Activated CD4-positive, alpha-beta memory T cell treated with anti-CD3 and anti-CD28 coated beads, Interleukin-2, amount 10 ng/mL, durations not matched to agents 7 days and 5 days (primary cell): ENCODE results near the gene FOXA2. TPM values are rescaled to one million over a fixed set of nuclear protein-coding genes. Genes with fewer than 3 reads are reported as not detected.
A peak's percentile ranks its signal among the peaks of the same experiment; 100 is the strongest.

Experiments used
- CTCF ChIA-PET: fragments of 350-600 bp; sonication (Branson Sonifier 250); formaldehyde crosslinking; loops from one replicate; lab custom pipeline; 2021; ENCODE audit warnings: antibody characterized with exemption, inconsistent platforms; lab: Charles Lee
- POLR2A ChIA-PET: fragments of 350-600 bp; sonication (Branson Sonifier 250); formaldehyde crosslinking; loops from one replicate; lab custom pipeline; 2021; ENCODE audit warnings: antibody characterized with exemption; lab: Charles Lee
- DNase-seq: peaks from one replicate; pipeline ENCODE4 v3.0.0-alpha.2; 2020
- H3K27ac Mint-ChIP-seq: one replicate; pipeline ENCODE4 v1.8.0; 2021; ENCODE audit warnings: mild to moderate bottlenecking, mixed read lengths
- H3K27me3 Mint-ChIP-seq: one replicate; pipeline ENCODE4 v1.8.0; 2021; ENCODE audit warnings: mixed read lengths
- H3K36me3 Mint-ChIP-seq: one replicate; pipeline ENCODE4 v1.8.0; 2021; ENCODE audit warnings: low read depth, mixed read lengths
- H3K4me1 Mint-ChIP-seq: one replicate; pipeline ENCODE4 v1.8.0; 2021; ENCODE audit warnings: mixed read lengths
- H3K4me3 Mint-ChIP-seq: one replicate; pipeline ENCODE4 v1.8.0; 2021; ENCODE audit warnings: mild to moderate bottlenecking, mixed read lengths
- H3K9me3 Mint-ChIP-seq: one replicate; pipeline ENCODE4 v1.8.0; 2021; ENCODE audit warnings: mixed read lengths
- total RNA-seq, 2 experiments: library from RNA; stranded (reverse); gene quantifications; one replicate each; pipeline ENCODE4 v1.2.3, GENCODE V29; 2021

FOXA2 gene
- total RNA-seq, 2 experiments from 2014 or later: not detected

- H3K27me3 Mint-ChIP-seq: peaks cover 62% of the 10 kb centered on the region
- H3K4me1 Mint-ChIP-seq: no peaks in the 10 kb centered on the region
- no peak for DNase-seq
- no peak overlapping the region for H3K4me3 Mint-ChIP-seq
- ChIA-PET POLR2A (no interaction called here), CTCF (no interaction called here)
- H3K9me3 Mint-ChIP-seq: no peaks in the 10 kb centered on the region
- peak overlapping the region; percentile 44 for H3K27ac Mint-ChIP-seq
- H3K36me3 Mint-ChIP-seq: peaks cover 15% of the 10 kb centered on the region
Observed at GRCh38 chr20:22581437-22582385, 2.7 kb downstream of the FOXA2 start.

- Mint-ChIP-seq H3K36me3 (peaks cover 15% of the 10 kb centered on the region), H3K4me1 (no peaks in the 10 kb centered on the region), H3K9me3 (no peaks in the 10 kb centered on the region), H3K27ac (no peak overlapping the region), H3K4me3 (no peak overlapping the region), H3K27me3 (peaks cover 58% of the 10 kb centered on the region)
- ChIA-PET POLR2A (no interaction called here), CTCF (no interaction called here)
- DNase-seq: no peak
Observed at GRCh38 chr20:22579711-22580697, 4.4 kb downstream of the FOXA2 start.

GRCh38 chr20:22579119-22579427, 5.3 kb downstream of the FOXA2 start:
- Mint-ChIP-seq H3K36me3 (peaks cover 15% of the 10 kb centered on the region), H3K27ac (no peak overlapping the region), H3K9me3 (no peaks in the 10 kb centered on the region), H3K4me3 (no peak overlapping the region), H3K4me1 (no peaks in the 10 kb centered on the region), H3K27me3 (peaks cover 57% of the 10 kb centered on the region)
- no peak for DNase-seq
- ChIA-PET POLR2A (no interaction called here), CTCF (no interaction called here)

GRCh38 chr20:22578221-22579118, 5.9 kb downstream of the FOXA2 start:
- Mint-ChIP-seq H3K4me3 (no peak overlapping the region), H3K36me3 (peaks cover 15% of the 10 kb centered on the region), H3K27ac (no peak overlapping the region), H3K27me3 (peaks cover 54% of the 10 kb centered on the region), H3K9me3 (no peaks in the 10 kb centered on the region), H3K4me1 (no peaks in the 10 kb centered on the region)
- no peak for DNase-seq
- ChIA-PET CTCF (no interaction called here), POLR2A (no interaction called here)

GRCh38 chr20:22577515-22578220, 6.7 kb downstream of the FOXA2 start:
- H3K4me3 Mint-ChIP-seq: no peak overlapping the region

GRCh38 chr20:22576733-22577514, 7.4 kb downstream of the FOXA2 start:
- Mint-ChIP-seq H3K4me1 (no peaks in the 10 kb centered on the region), H3K9me3 (no peaks in the 10 kb centered on the region), H3K27me3 (peaks cover 57% of the 10 kb centered on the region), H3K36me3 (peaks cover 15% of the 10 kb centered on the region), H3K4me3 (no peak overlapping the region), H3K27ac (no peak overlapping the region)
- CTCF ChIA-PET: no interaction called here
- DNase-seq: no peak
- POLR2A ChIA-PET: no interaction called here

More at GRCh38 chr20:22577515-22578220, 6.7 kb downstream of the FOXA2 start:
- Mint-ChIP-seq H3K27me3 (peaks cover 57% of the 10 kb centered on the region), H3K9me3 (no peaks in the 10 kb centered on the region), H3K27ac (no peak overlapping the region), H3K36me3 (peaks cover 15% of the 10 kb centered on the region), H3K4me1 (no peaks in the 10 kb centered on the region)
- DNase-seq: no peak
- CTCF ChIA-PET: no interaction called here
- POLR2A ChIA-PET: no interaction called here

GRCh38 chr20:22576273-22576672, 8.1 kb downstream of the FOXA2 start:
- Mint-ChIP-seq H3K27ac (no peak overlapping the region), H3K4me3 (no peak overlapping the region), H3K9me3 (no peaks in the 10 kb centered on the region), H3K27me3 (peaks cover 58% of the 10 kb centered on the region), H3K36me3 (peaks cover 13% of the 10 kb centered on the region), H3K4me1 (no peaks in the 10 kb centered on the region)
- ChIA-PET POLR2A (no interaction called here), CTCF (no interaction called here)
- DNase-seq: no peak

- no peak overlapping the region for H3K27ac Mint-ChIP-seq
- no peaks in the 10 kb centered on the region for H3K9me3 Mint-ChIP-seq
- no peak for DNase-seq
- peaks cover 58% of the 10 kb centered on the region for H3K27me3 Mint-ChIP-seq
- no peaks in the 10 kb centered on the region for H3K4me1 Mint-ChIP-seq
- H3K4me3 Mint-ChIP-seq: no peak overlapping the region
- ChIA-PET POLR2A (no interaction called here), CTCF (no interaction called here)
- H3K36me3 Mint-ChIP-seq: peaks cover 13% of the 10 kb centered on the region
Observed at GRCh38 chr20:22575737-22576136, 8.6 kb downstream of the FOXA2 start.

- DNase-seq: no peak
- H3K4me1 Mint-ChIP-seq: no peaks in the 10 kb centered on the region
- peaks cover 10% of the 10 kb centered on the region for H3K36me3 Mint-ChIP-seq
- H3K9me3 Mint-ChIP-seq: no peaks in the 10 kb centered on the region
- H3K27me3 Mint-ChIP-seq: peaks cover 54% of the 10 kb centered on the region
- no peak overlapping the region for H3K4me3 Mint-ChIP-seq
- ChIA-PET CTCF (no interaction called here), POLR2A (no interaction called here)
- H3K27ac Mint-ChIP-seq: no peak overlapping the region
Observed at GRCh38 chr20:22575087-22575721, 9.2 kb downstream of the FOXA2 start.

- POLR2A ChIA-PET: no interaction called here
- DNase-seq: no peak
- H3K27me3 Mint-ChIP-seq: peaks cover 52% of the 10 kb centered on the region
- no peak overlapping the region for H3K4me3 Mint-ChIP-seq
- peaks cover 7% of the 10 kb centered on the region for H3K36me3 Mint-ChIP-seq
- no peaks in the 10 kb centered on the region for H3K9me3 Mint-ChIP-seq
- CTCF ChIA-PET: no interaction called here
- no peaks in the 10 kb centered on the region for H3K4me1 Mint-ChIP-seq
- H3K27ac Mint-ChIP-seq: no peak overlapping the region
Observed at GRCh38 chr20:22574545-22575086, 9.8 kb downstream of the FOXA2 start.

GRCh38 chr20:22572491-22572890, 11.9 kb downstream of the FOXA2 start:
- ChIA-PET CTCF (no interaction called here), POLR2A (no interaction called here)

More at GRCh38 chr20:22572491-22572890, 11.9 kb downstream of the FOXA2 start:
- no peak for DNase-seq
- no peaks in the 10 kb centered on the region for H3K4me1 Mint-ChIP-seq
- peaks cover 2% of the 10 kb centered on the region for H3K36me3 Mint-ChIP-seq
- H3K27ac Mint-ChIP-seq: no peak overlapping the region
- H3K4me3 Mint-ChIP-seq: no peak overlapping the region
- H3K9me3 Mint-ChIP-seq: no peaks in the 10 kb centered on the region
- peaks cover 54% of the 10 kb centered on the region for H3K27me3 Mint-ChIP-seq
